Dermis blood vessel endothelial cell (primary cell): Measurements from ENCODE around the gene PHF14. TPM values are rescaled to one million over a fixed set of nuclear protein-coding genes. Genes with fewer than 3 reads are reported as not detected.
"Not testable (repeated sequence)": the region's sequence is repeated elsewhere in the genome, so short reads cannot be mapped to it uniquely, and the experiment has no call there.

Experiments used
- DNase-seq: peaks from one replicate; pipeline ENCODE4 v3.0.0; 2010
- total RNA-seq: library from RNA; depleted of rRNA; stranded (reverse); fragments of >200 nt; gene quantifications from 2 replicates; pipeline ENCODE4 v1.2.3, GENCODE V29; 2014

The PHF14 gene
- total RNA-seq, 1 donor from 2014 or later = 45.8 TPM

DNA sequence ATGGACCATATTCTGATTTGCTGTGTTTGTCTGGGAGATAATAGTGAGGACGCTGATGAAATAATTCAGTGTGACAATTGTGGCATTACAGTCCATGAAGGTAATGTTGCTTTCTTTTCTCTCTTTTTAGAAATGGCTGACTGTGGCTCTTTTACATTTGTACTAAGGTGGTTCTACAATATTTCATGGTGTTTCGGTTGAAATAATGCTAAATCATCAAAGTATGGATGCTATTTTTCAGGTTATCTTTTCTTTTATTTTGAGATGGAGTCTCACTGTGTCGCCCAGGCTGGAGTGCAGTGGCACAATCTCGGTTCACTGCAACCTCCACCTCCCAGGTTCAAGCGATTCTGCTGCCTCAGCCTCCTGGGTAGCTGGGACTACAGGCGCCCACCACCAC, 17.1 kb downstream of the PHF14 start:
- not testable (repeated sequence) for DNase-seq

- DNase-seq = not testable (repeated sequence)
These were observed 22.0 kb downstream of the PHF14 start for GRCh38 chr7:10995482-10996166.

GRCh38 chr7:10998996-10999757, 25.5 kb downstream of the PHF14 start:
- peak; percentile 1 for DNase-seq

DNA sequence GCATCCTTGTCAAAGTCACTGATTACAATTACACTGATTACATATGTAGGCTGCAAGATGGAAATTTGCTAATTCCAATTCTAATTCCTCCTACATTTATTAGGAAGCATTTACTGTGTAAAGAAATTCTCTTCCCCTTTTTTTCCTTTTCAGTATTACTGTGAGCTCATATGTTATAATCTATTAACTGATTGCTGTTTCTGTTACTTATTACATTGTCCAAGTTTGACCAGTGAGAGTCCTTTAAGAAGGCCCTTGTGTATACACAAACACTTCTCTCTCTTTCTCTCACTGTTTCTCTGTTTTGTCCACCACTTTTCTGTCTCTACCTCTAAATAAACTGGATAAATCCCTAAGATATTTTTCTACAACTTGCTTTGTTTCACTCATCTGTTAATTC, 31.5 kb downstream of the PHF14 start:
- DNase-seq = no peak

GRCh38 chr7:11006291-11006690, 32.6 kb downstream of the PHF14 start:
- no peak for DNase-seq

DNA sequence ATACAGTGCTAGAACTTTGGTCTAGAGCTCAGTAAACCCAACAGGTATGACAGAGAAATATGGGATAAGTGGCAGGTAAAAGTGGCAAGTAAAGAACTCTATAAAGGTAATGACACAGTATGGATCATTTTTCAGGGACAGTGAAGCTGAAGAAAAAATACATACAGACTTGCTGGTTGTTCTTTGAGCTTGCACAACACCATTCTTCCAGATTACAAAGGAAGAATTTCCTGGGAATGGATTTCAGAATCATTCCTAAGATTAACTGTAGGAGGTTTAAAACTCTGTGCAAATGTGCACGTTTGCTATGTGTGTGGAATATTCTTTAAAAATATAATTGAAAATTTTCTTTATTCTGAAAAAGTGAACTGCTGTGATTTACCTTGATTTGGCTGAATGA, 36.0 kb downstream of the PHF14 start:
- no peak for DNase-seq

- no peak for DNase-seq
These were observed 47.8 kb downstream of the PHF14 start for GRCh38 chr7:11021468-11021867.

DNA sequence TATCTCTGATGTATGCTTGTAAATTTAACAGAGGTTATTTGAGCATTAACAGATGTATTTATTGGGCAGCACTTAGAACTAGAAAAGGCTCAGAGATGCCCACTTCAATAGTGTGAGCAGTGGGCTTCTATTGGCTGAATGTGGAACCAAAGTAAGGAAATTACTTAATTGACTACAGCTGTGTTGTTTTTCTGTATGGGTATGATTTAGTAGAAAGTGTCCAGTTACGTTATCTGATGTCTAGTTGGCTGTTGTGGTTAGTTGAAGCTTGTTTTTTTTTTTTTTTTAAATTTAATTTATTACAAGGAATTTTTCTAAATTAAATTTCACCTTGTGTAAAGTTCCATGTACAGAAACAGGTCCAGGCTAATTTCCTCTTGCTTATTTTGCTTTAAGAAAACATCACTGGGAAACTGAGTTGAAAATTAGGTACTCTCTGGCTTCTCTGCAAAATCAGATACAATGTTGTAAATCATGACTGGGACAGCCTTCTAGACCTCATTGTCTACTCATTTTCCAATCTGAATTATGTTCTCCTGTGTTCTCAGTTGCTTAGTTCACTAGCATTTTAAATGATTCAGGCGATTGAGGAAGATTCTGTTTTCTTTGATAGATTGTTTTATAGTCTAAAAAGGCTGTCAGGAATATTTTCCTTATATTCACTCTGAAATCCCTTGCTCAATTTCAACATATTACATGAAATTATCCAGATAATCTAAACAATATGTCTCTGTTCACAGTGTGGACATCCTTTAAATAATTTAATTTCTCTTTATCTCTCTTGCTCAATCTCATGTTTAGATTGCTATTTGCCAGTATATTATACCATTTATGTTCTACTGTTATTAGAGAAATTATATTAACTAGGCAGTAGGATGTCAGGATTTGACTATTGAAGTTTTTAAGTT, 53.0 kb downstream of the PHF14 start:
- no peak for DNase-seq

- no peak for DNase-seq
These were observed 62.0 kb downstream of the PHF14 start for GRCh38 chr7:11035661-11036060.

- no peak for DNase-seq
These were observed 66.3 kb downstream of the PHF14 start for GRCh38 chr7:11039974-11040373.

DNA sequence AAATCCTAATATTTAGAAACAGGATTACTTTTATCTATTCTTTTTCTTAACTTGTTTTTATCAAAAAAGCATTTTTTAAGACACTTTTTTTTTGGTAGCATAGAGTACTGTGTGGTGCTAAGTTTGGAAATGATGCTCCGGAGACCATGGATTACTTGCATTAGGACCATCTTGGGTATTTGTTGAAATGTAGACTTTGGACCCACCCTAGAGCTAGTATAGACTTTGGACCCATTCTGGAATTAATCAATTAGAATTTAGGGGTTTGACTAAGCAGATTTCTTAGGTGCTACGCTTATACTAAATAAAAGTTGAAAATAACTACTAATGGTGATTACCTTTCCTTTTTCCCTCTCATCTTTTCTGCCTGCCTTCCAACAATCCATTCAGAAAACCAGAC, 80.4 kb downstream of the PHF14 start:
- DNase-seq = no peak

DNA sequence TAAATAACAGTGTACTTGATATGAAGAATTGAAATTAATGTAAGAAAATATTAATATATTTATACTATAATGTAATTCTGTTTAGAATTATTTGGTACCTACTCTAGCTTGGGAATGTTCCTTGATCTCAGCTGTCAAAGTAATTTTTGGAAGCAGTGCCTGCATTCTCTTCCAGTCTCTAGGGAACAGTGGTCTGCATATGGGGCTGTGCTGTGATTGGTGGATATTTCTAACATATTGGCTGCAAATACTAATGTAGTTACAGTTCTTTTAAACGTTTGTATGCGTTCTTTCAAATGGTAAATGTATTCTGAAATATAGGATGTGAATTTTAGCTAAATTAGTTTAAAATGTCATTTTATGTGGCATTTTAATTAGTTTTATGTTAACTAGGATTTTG, 87.2 kb downstream of the PHF14 start:
- no peak for DNase-seq

- DNase-seq = no peak
These were observed 88.4 kb downstream of the PHF14 start for GRCh38 chr7:11062110-11062509.

DNA sequence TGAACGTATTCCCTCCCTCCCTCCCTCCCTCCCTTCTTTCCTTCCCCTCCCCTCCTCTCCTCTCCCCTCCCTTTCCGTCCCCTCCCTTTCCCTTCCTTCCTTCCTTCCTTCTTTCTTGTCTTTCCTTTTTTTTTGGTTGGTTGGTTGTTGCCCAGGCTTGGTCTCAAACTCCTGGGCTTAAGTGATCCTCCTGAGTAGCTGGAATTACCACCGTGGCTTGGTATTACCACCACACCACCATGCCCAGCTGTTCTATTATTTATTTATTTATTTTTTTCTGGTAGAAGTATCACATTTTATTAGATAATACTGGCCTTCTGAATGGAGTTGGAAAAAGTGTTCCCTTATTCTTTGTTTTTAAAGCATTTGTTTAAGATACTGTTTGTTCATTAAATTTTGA, 95.9 kb downstream of the PHF14 start:
- DNase-seq = no peak

- no peak for DNase-seq
These were observed 104.1 kb downstream of the PHF14 start for GRCh38 chr7:11077816-11078215.

- DNase-seq = no peak
These were observed 104.7 kb downstream of the PHF14 start for GRCh38 chr7:11078247-11078834.

- DNase-seq = no peak
These were observed 106.2 kb downstream of the PHF14 start for GRCh38 chr7:11079907-11080306.

GRCh38 chr7:11082121-11082520, 108.4 kb downstream of the PHF14 start:
- DNase-seq = no peak

DNA sequence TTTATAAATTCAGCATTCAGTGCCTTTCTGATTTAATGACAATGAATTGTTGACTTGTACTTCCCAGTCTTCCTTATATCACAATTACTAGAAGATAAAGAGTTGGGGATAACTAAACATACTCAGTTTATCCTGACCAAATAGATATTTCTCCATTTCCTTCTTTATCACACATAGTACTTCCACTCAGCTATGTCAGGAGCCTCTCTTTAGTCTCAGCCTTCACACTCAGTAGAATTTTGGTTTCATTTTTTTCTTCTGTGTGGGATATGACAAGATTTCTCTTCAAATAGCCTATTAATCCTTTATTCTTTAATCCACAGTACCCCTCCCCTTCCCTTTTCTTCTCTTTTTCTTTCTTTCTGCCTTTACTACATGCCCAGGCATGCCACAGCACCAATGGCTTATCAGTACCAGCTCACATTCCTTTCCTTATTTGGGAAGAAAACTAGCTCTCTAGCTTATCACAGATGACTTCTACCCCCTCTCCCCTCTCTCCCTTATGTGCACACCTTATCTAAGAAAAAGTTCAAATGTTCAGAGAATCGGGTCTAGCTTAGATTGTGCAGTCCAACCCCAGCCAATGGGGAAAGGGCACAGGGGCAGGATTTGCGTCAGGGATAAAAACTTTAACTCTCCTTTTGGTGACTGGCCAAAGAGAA, 109.0 kb downstream of the PHF14 start:
- no peak for DNase-seq

DNA sequence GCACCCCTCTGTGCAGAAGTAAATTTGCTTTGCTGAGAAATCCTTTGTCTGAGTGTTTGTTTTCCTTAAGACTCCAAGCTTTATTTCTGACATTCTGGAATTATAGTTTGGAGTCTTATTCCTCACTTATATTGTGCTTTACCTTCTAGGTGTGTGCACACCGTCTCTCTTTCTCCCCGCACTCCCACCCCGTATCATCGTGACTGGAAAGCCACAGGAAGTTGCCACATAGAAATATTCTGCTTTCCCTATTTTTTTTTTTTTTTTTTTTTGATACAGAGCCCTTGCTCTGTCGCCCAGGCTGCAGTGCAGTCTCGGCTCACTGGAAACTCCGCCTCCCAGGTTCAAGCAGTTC, 109.5 kb downstream of the PHF14 start:
- no peak for DNase-seq

- DNase-seq = peak; percentile 3
These were observed 130.9 kb downstream of the PHF14 start for GRCh38 chr7:11104578-11104977.

DNA sequence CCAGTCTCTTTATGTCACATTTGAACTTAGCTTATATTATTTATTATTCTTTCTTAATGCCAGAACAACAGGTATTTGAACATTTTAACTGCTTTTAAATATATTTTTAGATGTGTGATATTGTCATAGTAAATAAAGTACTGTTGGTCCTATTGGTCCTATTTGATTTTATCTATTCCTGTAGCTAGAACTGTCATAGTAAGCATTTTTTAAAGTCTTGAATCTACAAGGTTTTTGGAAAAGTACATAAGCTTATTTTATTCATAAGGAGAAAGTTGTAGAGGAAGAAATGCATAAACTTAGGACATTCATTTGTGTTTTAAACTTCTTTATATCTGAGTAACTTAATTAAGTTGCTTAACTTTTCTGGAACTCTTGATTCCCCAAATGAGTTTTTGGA, 136.0 kb downstream of the PHF14 start:
- no peak for DNase-seq
